ENCODE results near the gene CDKN2D. TPM values are rescaled to one million over a fixed set of nuclear protein-coding genes. Genes with fewer than 3 reads are reported as not detected.

The CDKN2D gene
- total and polyA plus RNA-seq, 2 of the 8 experiments (the other 6 are each of a cell fraction or from before 2014, with no cell fraction given), result 3.0 to 4.0 TPM

- no peak within 1 kb of the TSS for H2BK15ac ChIP-seq (ENCODE audit: low read length)
- H3K36me3 ChIP-seq (ENCODE audit: control insufficient read depth in 2 of 4, insufficient read depth in 4 of 4, low read length in 3 of 4), result peaks cover 2 to 10% (median 7%) of the 10 kb centered on the region in 4 experiments; a peak in 5 of 8 replicates
- no peak within 1 kb of the TSS for H2BK120ac ChIP-seq (replicated peaks; ENCODE audit: low read depth, low read length)
- no peak within 1 kb of the TSS for H2BK20ac ChIP-seq (ENCODE audit: low read length)
- WGBS, 2 experiments (ENCODE audit: extremely low coverage in 1 of 2, insufficient coverage in 1 of 2, insufficient read length in 1 of 2, insufficient replicate concordance in 2 of 2, low coverage in 1 of 2, low lambda C conversion rate in 2 of 2, missing lambda C conversion rate in 1 of 2), result 5% methylated on average over 36 of the region's 79 CpGs; no CpG with 5 or more reads in 1 of the 2 experiments
- no peak within 1 kb of the TSS for H4K91ac ChIP-seq (replicated peaks; ENCODE audit: insufficient read length, low read length)
- H4K20me1 ChIP-seq (replicated peaks in 1 of 2; ENCODE audit: control insufficient read depth in 1 of 2, insufficient read depth in 2 of 2, low read length in 2 of 2), result peaks cover 0 to 5% of the 10 kb centered on the region in 2 experiments
- peaks cover 0 to 16% of the 10 kb centered on the region in 2 experiments; a peak in 2 of 4 replicates for H3K79me2 ChIP-seq (ENCODE audit: control insufficient read depth in 1 of 2, insufficient read depth in 2 of 2, low read length in 2 of 2)
- no peaks in the 10 kb centered on the region for H3K27me3 ChIP-seq (replicated peaks in 1 of 4; ENCODE audit: control insufficient read depth in 3 of 4, extremely low read depth in 1 of 4, insufficient read depth in 3 of 4, low read length in 3 of 4)
- H4K5ac ChIP-seq (ENCODE audit: insufficient read length, low read depth, low read length), result no peak within 1 kb of the TSS
- ChIA-PET POLR2A (ENCODE audit: partially characterized antibody) (interaction anchor here (0.6 to 2.3 kb wide), 7 partner anchors 8 to 41 kb away, joined by 3 to 6 read pairs (median 3); partner anchors contain the start of gene KEAP1), CTCF (ENCODE audit: partially characterized antibody) (interaction anchor here (0.6 to 4.2 kb wide), 11 partner anchors 9 to 329 kb away, joined by 3 to 25 read pairs (median 4); no protein-coding TSS in a partner anchor)
- peaks cover 0 to 4% (median 3%) of the 10 kb centered on the region in 4 experiments; a peak in 4 of 7 replicates for H3K4me1 ChIP-seq (replicated peaks in 1 of 4; ENCODE audit: control insufficient read depth in 3 of 4, insufficient read depth in 4 of 4, low read length in 3 of 4)
- H4K8ac ChIP-seq (ENCODE audit: extremely low read depth, insufficient read depth, low read length), result peak within 1 kb of the TSS; percentile 95; the same call in 1 of the 2 replicates
- H3K4ac ChIP-seq (replicated peaks; ENCODE audit: insufficient read length, low read depth, low read length), result no peak within 1 kb of the TSS
- no peak within 1 kb of the TSS for H2AK5ac ChIP-seq (ENCODE audit: low read depth, low read length)
- H3K27ac ChIP-seq (ENCODE audit: low read depth, low read length), result peak within 1 kb of the TSS; percentile 2; the same call in 1 of the 2 replicates
- peak within 1 kb of the TSS; percentile 22 to 98 (median 70); a peak in 6 of 7 replicates for H3K9ac ChIP-seq (replicated peaks in 1 of 4; ENCODE audit: extremely low read depth in 1 of 4, low read depth in 3 of 4, low read length in 3 of 4)
- peak within 1 kb of the TSS; percentile 57 to 99 (median 88) for H3K4me3 ChIP-seq (ENCODE audit: extremely low read depth in 1 of 4, insufficient read depth in 2 of 4, low read depth in 3 of 4, low read length in 4 of 4)
- H2BK5ac ChIP-seq (ENCODE audit: low read depth, low read length), result no peak within 1 kb of the TSS
- no peak within 1 kb of the TSS for H3K18ac ChIP-seq (ENCODE audit: extremely low read depth, low read length)
- peak within 1 kb of the TSS; percentile 44 to 78 for H3K4me2 ChIP-seq (ENCODE audit: insufficient read depth in 1 of 2, low read depth in 2 of 2, low read length in 2 of 2)
- H2AFZ ChIP-seq (ENCODE audit: low read length), result no peak within 1 kb of the TSS
- peaks cover 9% of the 10 kb centered on the region for H3K79me1 ChIP-seq (ENCODE audit: low read depth, low read length)
- peaks cover 2% of the 10 kb centered on the region; the same call in 1 of the 2 replicates for H3K23me2 ChIP-seq (ENCODE audit: low read depth, low read length)
- H3K23ac ChIP-seq (ENCODE audit: insufficient read length), result no peak within 1 kb of the TSS
- no peaks in the 10 kb centered on the region for H3K9me3 ChIP-seq (ENCODE audit: insufficient read depth in 2 of 2, low read depth in 1 of 2, low read length in 1 of 2)
- DNase-seq (ENCODE audit: low read depth in 1 of 2, low spot score in 2 of 2) (peak; percentile 82 to 91), FAIRE-seq (no peak)
- no peak within 1 kb of the TSS for H2BK12ac ChIP-seq (ENCODE audit: low read depth, low read length)
- H3K14ac ChIP-seq (ENCODE audit: insufficient read length), result no peak within 1 kb of the TSS
- H3K56ac ChIP-seq (replicated peaks; ENCODE audit: insufficient read length, low read depth, low read length), result no peak within 1 kb of the TSS
- no peak for TF ChIP-seq SUZ12 (IDR thresholded peaks at IDR 0.05; ENCODE audit: low read length)
- TF ChIP-seq JUN (IDR thresholded peaks at IDR 0.05; ENCODE audit: low read depth, low read length), result no peak
- TF ChIP-seq TAF7 (optimal IDR thresholded peaks at IDR 0.05; ENCODE audit: borderline replicate concordance, low read depth, low read length), result peak; percentile 66
- no peak for TF ChIP-seq CREB1 (IDR thresholded peaks at IDR 0.05)
- TF ChIP-seq TAF1 (IDR thresholded peaks at IDR 0.05; ENCODE audit: low read depth, low read length), result peak; percentile 93
- TF ChIP-seq SIN3A (conservative IDR thresholded peaks at IDR 0.05 in 1 of 2, IDR thresholded peaks at IDR 0.05 in 1 of 2; ENCODE audit: low read depth in 1 of 2, low read length in 2 of 2), result 0 out of 4 replicates have a peak, but pooled peaks of 1 of the 2 experiments have one; percentile 51
- peak; percentile 98 for TF ChIP-seq PHF8 (conservative IDR thresholded peaks at IDR 0.05; ENCODE audit: low read depth, low read length)
- TF ChIP-seq BCL11A (IDR thresholded peaks at IDR 0.05; ENCODE audit: low read depth in 2 of 2, low read length in 2 of 2), result no peak
- TF ChIP-seq EZH2 (IDR thresholded peaks at IDR 0.05; ENCODE audit: low read depth, low read length, severe bottlenecking), result no peak
- no peak for TF ChIP-seq CBX5 (IDR thresholded peaks at IDR 0.05; ENCODE audit: low read depth, low read length)
- TF ChIP-seq GTF2F1 (IDR thresholded peaks at IDR 0.05; ENCODE audit: borderline replicate concordance, low read depth, low read length), result no peak
These were observed 25.1 kb downstream of the CDKN2D start, which contains the start of gene ATG4D for GRCh38 chr19:10543420-10544241. Gene ATG4D, plus strand, starts transcription at chr19:10543904. Its CDS starts 187 bp downstream, at chr19:10544091.

Measured in H1 (cell line).